Endodermal cell (in vitro differentiated cells): ENCODE data around the gene NECTIN2. TPM values are rescaled to one million over a fixed set of nuclear protein-coding genes. Genes with fewer than 3 reads are reported as not detected.

Source experiments
- DNase-seq: peaks from one replicate; pipeline ENCODE4 v3.0.0-alpha.2; 2017
- H3K27ac ChIP-seq: 2 replicates; pipeline ENCODE4 v1.5.1; 2013; ENCODE audit warnings: mild to moderate bottlenecking, low read depth, low read length, moderate library complexity
- H3K27me3 ChIP-seq: 2 replicates; pipeline ENCODE4 v1.6.1; 2013; ENCODE audit warnings: mild to moderate bottlenecking, low read length, moderate library complexity; ENCODE audit not compliant: insufficient read depth, control insufficient read depth, poor library complexity, severe bottlenecking
- H3K36me3 ChIP-seq: 2 replicates; pipeline ENCODE4 v1.7.0; 2013; ENCODE audit warnings: mild to moderate bottlenecking, low read length, moderate library complexity; ENCODE audit not compliant: control insufficient read depth, insufficient read depth
- H3K4me1 ChIP-seq: one replicate; pipeline ENCODE4 v1.7.0; 2013; ENCODE audit warnings: low read length; ENCODE audit not compliant: control insufficient read depth, insufficient read depth
- H3K4me3 ChIP-seq: 2 replicates; pipeline ENCODE4 v1.5.1; 2013; ENCODE audit warnings: mild to moderate bottlenecking, low read length, moderate library complexity
- H3K9ac ChIP-seq: 2 replicates; pipeline ENCODE4 v1.6.1; 2013; ENCODE audit warnings: mild to moderate bottlenecking, low read length, moderate library complexity; ENCODE audit not compliant: poor library complexity, severe bottlenecking; ENCODE audit errors: extremely low read depth
- H3K9me3 ChIP-seq: 2 replicates; pipeline ENCODE4 v1.6.1; 2013; ENCODE audit warnings: mild to moderate bottlenecking, low read length, moderate library complexity; ENCODE audit not compliant: control insufficient read depth
- H3K27ac Mint-ChIP-seq: 2 replicates; pipeline ENCODE4 v1.8.0; 2020; ENCODE audit warnings: mixed read lengths
- H3K27me3 Mint-ChIP-seq: 2 replicates; pipeline ENCODE4 v1.8.0; 2021; ENCODE audit warnings: mild to moderate bottlenecking, mixed read lengths; ENCODE audit not compliant: insufficient read depth
- H3K36me3 Mint-ChIP-seq: 2 replicates; pipeline ENCODE4 v1.8.0; 2020; ENCODE audit warnings: low read depth, mixed read lengths
- H3K4me1 Mint-ChIP-seq: 2 replicates; pipeline ENCODE4 v1.8.0; 2020; ENCODE audit warnings: mixed read lengths
- H3K4me3 Mint-ChIP-seq: 2 replicates; pipeline ENCODE4 v1.8.0; 2020; ENCODE audit warnings: mild to moderate bottlenecking, moderate library complexity, mixed read lengths
- H3K9me3 Mint-ChIP-seq: 2 replicates; pipeline ENCODE4 v1.8.0; 2020; ENCODE audit warnings: mild to moderate bottlenecking, mixed read lengths
- CTCF ChIP-seq: fragments of 200-600 bp; sonication (generic); conservative IDR thresholded peaks from 2 replicates; pipeline ENCODE4 v1.5.0; 2021; ENCODE audit warnings: antibody characterized with exemption, mild to moderate bottlenecking
- WGBS, 2 experiments: methylation state at CpG; one replicate each; pipeline versions ENCODE4 v1.1.5 to v1.1.7; 2013; ENCODE audit warnings: missing lambda C conversion rate in 2 of 2, mixed read lengths in 1 of 2; ENCODE audit not compliant: insufficient coverage in 1 of 2, insufficient read length in 1 of 2; 5-methylcytosine and 5-hydroxymethylcytosine counted together
- total RNA-seq, 2 donors: library from RNA; stranded (reverse); fragmentation: NEBNext Ultra II Directional in 1 of 2; extraction: Animal tissue kit (Norgen Biotek cat#: 25700) in 1 of 2; gene quantifications; 2 replicates in 1 of 2; 3 replicates in 1 of 2; pipeline ENCODE4 v1.2.1, GENCODE V29; 2021

Gene NECTIN2
- total RNA-seq, 2 donors from 2014 or later, result 248 to 260 TPM

GRCh38 chr19:44813841-44814470 is 32.1 kb upstream of the NECTIN2 start:
- Histone ChIP-seq H3K27ac (no peak overlapping the region), H3K4me3 (no peak overlapping the region), H3K9ac (no peak overlapping the region), H3K27me3 (no peaks in the 10 kb centered on the region), H3K9me3 (no peaks in the 10 kb centered on the region), H3K36me3 (no peaks in the 10 kb centered on the region), H3K4me1 (no peaks in the 10 kb centered on the region)
- no peak overlapping the region for H3K4me3 Mint-ChIP-seq
- no peaks in the 10 kb centered on the region for H3K9me3 Mint-ChIP-seq
- H3K27me3 Mint-ChIP-seq, result peaks cover 7% of the 10 kb centered on the region
- peaks cover 9% of the 10 kb centered on the region for H3K4me1 Mint-ChIP-seq
- H3K36me3 Mint-ChIP-seq, result peaks cover 31% of the 10 kb centered on the region
- no peak for DNase-seq
- no peak for TF ChIP-seq CTCF
- no peak overlapping the region for H3K27ac Mint-ChIP-seq
- WGBS, 2 experiments, result 90 to 93% methylated on average over 8 to 16 of the region's 16 CpGs

- H3K4me3 Mint-ChIP-seq, result no peak overlapping the region
- H3K27ac Mint-ChIP-seq, result no peak overlapping the region
- H3K4me1 ChIP-seq, result no peaks in the 10 kb centered on the region
- no peaks in the 10 kb centered on the region for H3K27me3 ChIP-seq
- no peak for TF ChIP-seq CTCF
- peaks cover 5% of the 10 kb centered on the region for H3K27me3 Mint-ChIP-seq
- H3K36me3 ChIP-seq, result no peaks in the 10 kb centered on the region
- 93 to 94% methylated on average over 9 to 16 of the region's 17 CpGs for WGBS, 2 experiments
- no peak overlapping the region for H3K27ac ChIP-seq
- H3K9ac ChIP-seq, result no peak overlapping the region
- H3K36me3 Mint-ChIP-seq, result peaks cover 34% of the 10 kb centered on the region
- H3K9me3 ChIP-seq, result no peaks in the 10 kb centered on the region
- peaks cover 7% of the 10 kb centered on the region for H3K4me1 Mint-ChIP-seq
- H3K9me3 Mint-ChIP-seq, result no peaks in the 10 kb centered on the region
- no peak overlapping the region for H3K4me3 ChIP-seq
- no peak for DNase-seq
Observed at GRCh38 chr19:44814517-44814916, 31.6 kb upstream of the NECTIN2 start.

DNA sequence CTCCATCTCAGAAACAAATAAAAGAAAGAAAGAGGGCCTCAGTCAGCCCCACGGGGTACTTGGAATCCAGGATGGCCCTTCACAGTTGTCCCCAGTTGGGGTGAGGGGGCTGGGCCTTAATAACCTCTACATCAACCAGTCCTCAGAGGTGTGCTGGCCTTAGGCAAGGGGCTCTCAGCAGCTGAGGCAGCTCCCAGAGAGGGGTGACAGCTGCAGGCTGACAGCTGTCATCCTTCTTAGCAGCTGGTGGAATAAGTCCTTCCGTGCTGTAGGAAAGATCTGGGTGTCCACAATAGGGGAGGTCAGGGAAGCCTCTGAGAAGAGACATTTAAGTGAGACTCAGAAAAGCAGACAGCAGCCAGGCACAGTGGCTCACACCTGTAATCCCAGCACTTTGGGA is 29.8 kb upstream of the NECTIN2 start:
- no peak overlapping the region for H3K4me3 Mint-ChIP-seq
- no peaks in the 10 kb centered on the region for H3K4me1 ChIP-seq
- no peaks in the 10 kb centered on the region for H3K27me3 Mint-ChIP-seq
- H3K9me3 Mint-ChIP-seq, result no peaks in the 10 kb centered on the region
- TF ChIP-seq CTCF, result no peak
- no peaks in the 10 kb centered on the region for H3K9me3 ChIP-seq
- no peak overlapping the region for H3K27ac Mint-ChIP-seq
- H3K4me1 Mint-ChIP-seq, result peaks cover 3% of the 10 kb centered on the region
- H3K36me3 ChIP-seq, result no peaks in the 10 kb centered on the region
- no peak for DNase-seq
- no peak overlapping the region for H3K27ac ChIP-seq
- WGBS, 2 experiments, result 76 to 100% methylated on average over 1 to 2 of the region's 2 CpGs
- H3K4me3 ChIP-seq, result no peak overlapping the region
- peaks cover 35% of the 10 kb centered on the region for H3K36me3 Mint-ChIP-seq
- no peak overlapping the region for H3K9ac ChIP-seq
- H3K27me3 ChIP-seq, result no peaks in the 10 kb centered on the region
